Left kidney (tissue), 2 donors: Measurements from ENCODE around the gene WDTC1. TPM values are rescaled to one million over a fixed set of nuclear protein-coding genes. Genes with fewer than 3 reads are reported as not detected.

Experiments used
- DNase-seq: peaks from one replicate; pipeline ENCODE4 v3.0.0-alpha.2; 2013
- polyA plus RNA-seq: library from polyadenylated mRNA; unstranded; fragments of 120-200 nt; gene quantifications from one replicate; pipeline ENCODE4 v1.2.1, GENCODE V29; 2013; ENCODE audit not compliant: insufficient read length

Gene WDTC1
- polyA plus RNA-seq, 1 donor: 43.8 TPM

GRCh38 chr1:27301582-27302199, 67.3 kb downstream of the WDTC1 start:
- DNase-seq: no peak

- DNase-seq: no peak
Measured at GRCh38 chr1:27302612-27303011, 68.2 kb downstream of the WDTC1 start.

GRCh38 chr1:27303509-27303908, 69.1 kb downstream of the WDTC1 start:
- no peak for DNase-seq

- no peak for DNase-seq
Measured at GRCh38 chr1:27306071-27306470, 71.6 kb downstream of the WDTC1 start.

GRCh38 chr1:27306892-27307761, 72.7 kb downstream of the WDTC1 start:
- peak; percentile 55 for DNase-seq

GRCh38 chr1:27307874-27308598, 73.6 kb downstream of the WDTC1 start:
- no peak for DNase-seq

- DNase-seq: no peak
Measured at GRCh38 chr1:27314169-27314568, 79.7 kb downstream of the WDTC1 start.

GRCh38 chr1:27314737-27315136, 80.3 kb downstream of the WDTC1 start:
- no peak for DNase-seq

GRCh38 chr1:27316860-27317259, 82.4 kb downstream of the WDTC1 start:
- no peak for DNase-seq

GRCh38 chr1:27318136-27318535, 83.7 kb downstream of the WDTC1 start:
- DNase-seq: no peak

- DNase-seq: no peak
Measured at GRCh38 chr1:27318596-27318995, 84.2 kb downstream of the WDTC1 start.

- peak; percentile 94 for DNase-seq
Measured at GRCh38 chr1:27321813-27322568, 87.6 kb downstream of the WDTC1 start, which contains the start of gene TMEM222. Gene TMEM222 (plus strand): TSS chr1:27322163. CDS start chr1:27322198, 35 bp downstream.

GRCh38 chr1:27322569-27323240, 88.3 kb downstream of the WDTC1 start:
- DNase-seq: no peak

GRCh38 chr1:27325286-27325685, 90.9 kb downstream of the WDTC1 start:
- no peak for DNase-seq

GRCh38 chr1:27327964-27328363, 93.5 kb downstream of the WDTC1 start:
- no peak for DNase-seq

- DNase-seq: no peak
Measured at GRCh38 chr1:27330786-27331185, 96.4 kb downstream of the WDTC1 start.

- DNase-seq: no peak
Measured at GRCh38 chr1:27331426-27331825, 97.0 kb downstream of the WDTC1 start.

- DNase-seq: no peak
Measured at GRCh38 chr1:27331922-27332321, 97.5 kb downstream of the WDTC1 start.

GRCh38 chr1:27332536-27333281, 98.3 kb downstream of the WDTC1 start:
- DNase-seq: no peak

- no peak for DNase-seq
Measured at GRCh38 chr1:27333717-27334279, 99.4 kb downstream of the WDTC1 start.
